Measurements from ENCODE around the gene KRTAP1-3.
"Not testable (repeated sequence)": the region's sequence is repeated elsewhere in the genome, so short reads cannot be mapped to it uniquely, and the experiment has no call there.

KRTAP1-3 gene

GRCh38 chr17:41002814-41003213 lies 31.9 kb downstream of the KRTAP1-3 start:
- H3K4me3 ChIP-seq (ENCODE audit: low read depth, low read length): no peak overlapping the region
- DNase-seq (ENCODE audit: low read depth): no peak
- no peak for TF ChIP-seq CTCF (IDR thresholded peaks at IDR 0.05; ENCODE audit: low read depth, low read length, missing control alignments)

DNA sequence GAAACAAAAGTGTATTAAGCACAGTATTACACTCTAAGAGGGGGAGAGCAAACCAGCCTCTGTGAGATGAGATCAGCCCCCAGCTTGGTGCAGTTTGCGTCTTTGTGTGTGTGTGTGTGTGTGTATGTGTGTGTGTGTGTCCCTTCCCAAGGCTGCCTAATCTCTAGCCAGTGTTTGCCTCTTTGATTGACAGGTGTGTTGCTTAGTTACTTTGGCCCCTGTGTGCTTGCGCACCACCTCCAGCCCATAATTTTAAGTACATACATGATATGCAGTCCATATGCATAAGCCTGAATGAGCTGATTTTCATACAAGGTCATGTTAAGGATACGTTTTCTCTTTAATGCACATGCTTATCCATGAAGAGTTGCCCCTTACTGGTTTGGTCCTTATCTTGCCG lies 32.9 kb downstream of the KRTAP1-3 start:
- DNase-seq (ENCODE audit: low read depth): no peak
- no peak for TF ChIP-seq CTCF (IDR thresholded peaks at IDR 0.05; ENCODE audit: low read depth, low read length, missing control alignments)
- no peak overlapping the region for H3K4me3 ChIP-seq (ENCODE audit: low read depth, low read length)

- not testable (repeated sequence) for H3K4me3 ChIP-seq (ENCODE audit: low read depth, low read length); DNase-seq (ENCODE audit: low read depth)
Observed at GRCh38 chr17:40999563-40999962, 35.1 kb downstream of the KRTAP1-3 start, which contains the start of gene KRTAP3-2. Gene KRTAP3-2, minus strand, starts transcription at chr17:40999906. Its CDS starts 53 bp downstream, at chr17:40999853.

DNA sequence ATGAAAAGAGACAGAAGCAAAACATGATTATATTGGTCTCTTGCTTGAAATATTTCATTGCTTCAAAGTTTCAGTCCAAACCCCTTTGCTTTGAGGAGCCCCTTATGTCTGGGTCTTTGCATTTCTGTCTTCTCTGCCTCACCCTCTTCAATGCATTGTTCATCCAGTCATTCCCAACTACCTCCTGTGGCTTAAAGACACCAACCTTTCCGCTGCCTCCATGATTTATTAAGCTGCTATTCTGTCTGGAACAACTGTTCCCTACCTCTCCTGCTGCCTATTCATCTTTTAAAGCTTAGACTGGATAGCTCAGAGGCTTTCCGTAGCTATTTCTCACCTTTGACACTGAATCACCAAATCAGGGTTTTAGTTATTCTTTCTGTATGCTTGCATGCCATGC lies 37.3 kb downstream of the KRTAP1-3 start:
- no peak overlapping the region for H3K4me3 ChIP-seq (ENCODE audit: low read depth, low read length)
- TF ChIP-seq CTCF (IDR thresholded peaks at IDR 0.05; ENCODE audit: low read depth, low read length, missing control alignments): no peak
- no peak for DNase-seq (ENCODE audit: low read depth)

DNA sequence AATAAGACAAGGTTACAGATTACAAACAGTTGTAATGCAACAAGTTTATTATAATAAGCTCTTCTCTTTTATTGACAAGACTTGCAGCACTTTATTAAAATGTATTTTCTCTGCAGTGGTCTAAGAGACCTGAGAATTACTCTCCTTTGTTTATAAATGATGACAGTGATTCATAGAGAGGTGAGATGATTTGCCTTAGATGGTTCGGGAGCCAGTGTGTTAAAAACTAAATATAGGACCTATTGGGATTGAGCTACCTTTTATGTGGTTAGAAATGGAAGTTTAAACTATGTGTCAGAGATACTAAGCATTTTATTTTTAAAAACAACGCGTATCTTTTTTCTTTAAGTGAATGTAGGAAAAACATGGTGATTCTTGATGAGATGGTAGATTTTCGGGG lies 37.8 kb downstream of the KRTAP1-3 start:
- no peak overlapping the region for H3K4me3 ChIP-seq (ENCODE audit: low read depth, low read length)
- no peak for TF ChIP-seq CTCF (IDR thresholded peaks at IDR 0.05; ENCODE audit: low read depth, low read length, missing control alignments)
- no peak for DNase-seq (ENCODE audit: low read depth)

- TF ChIP-seq CTCF (IDR thresholded peaks at IDR 0.05; ENCODE audit: low read depth, low read length, missing control alignments): no peak
- no peak for DNase-seq (ENCODE audit: low read depth)
- H3K4me3 ChIP-seq (ENCODE audit: low read depth, low read length): no peak overlapping the region
Observed at GRCh38 chr17:40995116-40995515, 39.6 kb downstream of the KRTAP1-3 start.

GRCh38 chr17:40993839-40994238 lies 40.8 kb downstream of the KRTAP1-3 start, which contains the start of gene KRTAP3-3:
Gene KRTAP3-3, minus strand, starts transcription at chr17:40994164. Its CDS starts 67 bp downstream, at chr17:40994097.
- DNase-seq (ENCODE audit: low read depth): no peak
- no peak for TF ChIP-seq CTCF (IDR thresholded peaks at IDR 0.05; ENCODE audit: low read depth, low read length, missing control alignments)
- H3K4me3 ChIP-seq (ENCODE audit: low read depth, low read length): no peak within 1 kb of the TSS

Data from GM12864 (cell line).